Natural killer cell treated with Interleukin-12 subunit alpha and Interleukin-12 subunit beta and Interleukin-15 and Interleukin-18, amount 100 ng/mL, for 72 hours (primary cell): Measurements from ENCODE around the gene DCT. TPM values are rescaled to one million over a fixed set of nuclear protein-coding genes. Genes with fewer than 3 reads are reported as not detected.

Experiments
- ATAC-seq, 2 donors: fragments of 150-1000 bp; cut with Tn5 transposase in 1 of 2; sonication (Bioruptor Pico), chemical (Tn5 transposase) in 1 of 2; 2 replicates each; pipeline ENCODE4 v1.10.0; 2021
- DNase-seq: peaks from one replicate; pipeline ENCODE4 v3.0.0; 2022; ENCODE audit warnings: low spot score
- H3K27ac Mint-ChIP-seq, 2 donors: 1 replicate in 1 of 2; 2 replicates in 1 of 2; pipeline ENCODE4 v1.8.0; 2022; ENCODE audit warnings: mixed read lengths in 2 of 2, mild to moderate bottlenecking in 1 of 2, moderate library complexity in 1 of 2
- H3K27me3 Mint-ChIP-seq, 2 donors: 1 replicate in 1 of 2; 2 replicates in 1 of 2; pipeline ENCODE4 v1.8.0; 2022; ENCODE audit warnings: mixed read lengths in 2 of 2
- H3K36me3 Mint-ChIP-seq: one replicate; pipeline ENCODE4 v1.8.0; 2022; ENCODE audit warnings: mixed read lengths
- H3K4me1 Mint-ChIP-seq, 2 donors: 1 replicate in 1 of 2; 2 replicates in 1 of 2; pipeline ENCODE4 v1.8.0; 2022; ENCODE audit warnings: low read depth in 2 of 2, mixed read lengths in 2 of 2, mild to moderate bottlenecking in 1 of 2
- H3K4me3 Mint-ChIP-seq: one replicate; pipeline ENCODE4 v1.8.0; 2022; ENCODE audit warnings: mixed read lengths
- H3K9me3 Mint-ChIP-seq: 2 replicates; pipeline ENCODE4 v1.8.0; 2022; ENCODE audit warnings: mixed read lengths
- total RNA-seq, 2 donors: library from RNA; stranded (reverse); gene quantifications; one replicate each; pipeline ENCODE4 v1.2.3, GENCODE V29; 2022

Gene DCT
- total RNA-seq, 2 donors from 2014 or later: not detected

GRCh38 chr13:94483970-94484369 lies 4.5 kb upstream of the DCT start:
- no peak overlapping the region for H3K4me3 Mint-ChIP-seq
- no peaks in the 10 kb centered on the region for H3K9me3 Mint-ChIP-seq
- H3K27me3 Mint-ChIP-seq: peaks cover 17 to 19% of the 10 kb centered on the region in 2 donors
- ATAC-seq: no peak
- H3K36me3 Mint-ChIP-seq: no peaks in the 10 kb centered on the region
- DNase-seq: no peak
- H3K27ac Mint-ChIP-seq: no peak overlapping the region
- H3K4me1 Mint-ChIP-seq: no peaks in the 10 kb centered on the region

- no peak overlapping the region for H3K4me3 Mint-ChIP-seq
- peaks cover 7 to 14% of the 10 kb centered on the region in 2 donors for H3K27me3 Mint-ChIP-seq
- no peaks in the 10 kb centered on the region for H3K36me3 Mint-ChIP-seq
- ATAC-seq: no peak
- no peaks in the 10 kb centered on the region for H3K4me1 Mint-ChIP-seq
- H3K9me3 Mint-ChIP-seq: no peaks in the 10 kb centered on the region
- DNase-seq: no peak
- H3K27ac Mint-ChIP-seq: no peak overlapping the region
These were observed 2.5 kb upstream of the DCT start for GRCh38 chr13:94481941-94482340.

GRCh38 chr13:94480672-94481145 lies 1.2 kb upstream of the DCT start:
- no peak overlapping the region for H3K27ac Mint-ChIP-seq
- H3K27me3 Mint-ChIP-seq: peaks cover 7 to 13% of the 10 kb centered on the region in 2 donors
- no peaks in the 10 kb centered on the region for H3K9me3 Mint-ChIP-seq
- H3K4me1 Mint-ChIP-seq: no peaks in the 10 kb centered on the region
- H3K36me3 Mint-ChIP-seq: no peaks in the 10 kb centered on the region
- H3K4me3 Mint-ChIP-seq: no peak overlapping the region
- ATAC-seq (no peak), DNase-seq (no peak)

GRCh38 chr13:94478913-94479312 lies 569 bp downstream of the DCT start:
- ATAC-seq (no peak), DNase-seq (no peak)
- H3K4me1 Mint-ChIP-seq: peaks cover 0 to 2% of the 10 kb centered on the region in 2 donors
- H3K27me3 Mint-ChIP-seq: peaks cover 6 to 11% of the 10 kb centered on the region in 2 donors
- no peaks in the 10 kb centered on the region for H3K9me3 Mint-ChIP-seq
- no peaks in the 10 kb centered on the region for H3K36me3 Mint-ChIP-seq
- H3K27ac Mint-ChIP-seq: no peak overlapping the region
- H3K4me3 Mint-ChIP-seq: no peak overlapping the region

- ATAC-seq (no peak), DNase-seq (no peak)
- Mint-ChIP-seq H3K27me3 (peaks cover 13 to 19% of the 10 kb centered on the region in 2 donors), H3K36me3 (no peaks in the 10 kb centered on the region), H3K9me3 (no peaks in the 10 kb centered on the region), H3K27ac (no peak overlapping the region), H3K4me3 (no peak overlapping the region), H3K4me1 (no peaks in the 10 kb centered on the region)
These were observed 9.4 kb downstream of the DCT start for GRCh38 chr13:94470126-94470525.

- no peaks in the 10 kb centered on the region for H3K4me1 Mint-ChIP-seq
- no peak for ATAC-seq
- no peak overlapping the region for H3K4me3 Mint-ChIP-seq
- no peak overlapping the region for H3K27ac Mint-ChIP-seq
- DNase-seq: no peak
- no peaks in the 10 kb centered on the region for H3K36me3 Mint-ChIP-seq
- peaks cover 6 to 7% of the 10 kb centered on the region in 2 donors for H3K27me3 Mint-ChIP-seq
- no peaks in the 10 kb centered on the region for H3K9me3 Mint-ChIP-seq
These were observed 14.7 kb downstream of the DCT start for GRCh38 chr13:94464771-94465170.

- H3K4me3 Mint-ChIP-seq: no peak overlapping the region
- no peaks in the 10 kb centered on the region for H3K9me3 Mint-ChIP-seq
- no peak overlapping the region for H3K27ac Mint-ChIP-seq
- no peaks in the 10 kb centered on the region for H3K36me3 Mint-ChIP-seq
- DNase-seq: no peak
- H3K4me1 Mint-ChIP-seq: no peaks in the 10 kb centered on the region
- ATAC-seq: no peak
- H3K27me3 Mint-ChIP-seq: peaks cover 7% of the 10 kb centered on the region in 2 donors
These were observed 16.8 kb downstream of the DCT start for GRCh38 chr13:94462670-94463069.

GRCh38 chr13:94459116-94459515 lies 20.4 kb downstream of the DCT start:
- Mint-ChIP-seq H3K27me3 (peaks cover 0 to 6% of the 10 kb centered on the region in 2 donors), H3K27ac (no peak overlapping the region), H3K9me3 (no peaks in the 10 kb centered on the region), H3K4me1 (no peaks in the 10 kb centered on the region), H3K4me3 (no peak overlapping the region), H3K36me3 (no peaks in the 10 kb centered on the region)
- DNase-seq (no peak), ATAC-seq (no peak)

- Mint-ChIP-seq H3K9me3 (no peaks in the 10 kb centered on the region), H3K27ac (no peak overlapping the region), H3K27me3 (peaks cover 0 to 8% of the 10 kb centered on the region in 2 donors), H3K4me1 (no peaks in the 10 kb centered on the region), H3K4me3 (no peak overlapping the region), H3K36me3 (no peaks in the 10 kb centered on the region)
- ATAC-seq: no peak
- DNase-seq: no peak
These were observed 24.1 kb downstream of the DCT start for GRCh38 chr13:94455414-94455813.

GRCh38 chr13:94454906-94455305 lies 24.6 kb downstream of the DCT start:
- Mint-ChIP-seq H3K36me3 (no peaks in the 10 kb centered on the region), H3K4me3 (no peak overlapping the region), H3K27me3 (peaks cover 0 to 8% of the 10 kb centered on the region in 2 donors), H3K9me3 (no peaks in the 10 kb centered on the region), H3K27ac (no peak overlapping the region), H3K4me1 (no peaks in the 10 kb centered on the region)
- DNase-seq (no peak), ATAC-seq (no peak)

- Mint-ChIP-seq H3K9me3 (no peaks in the 10 kb centered on the region), H3K27me3 (peaks cover 0 to 8% of the 10 kb centered on the region in 2 donors), H3K36me3 (no peaks in the 10 kb centered on the region), H3K4me3 (no peak overlapping the region), H3K27ac (no peak overlapping the region), H3K4me1 (no peaks in the 10 kb centered on the region)
- no peak for ATAC-seq
- no peak for DNase-seq
These were observed 25.1 kb downstream of the DCT start for GRCh38 chr13:94454334-94454733.

GRCh38 chr13:94444826-94445225 lies 34.7 kb downstream of the DCT start:
- H3K4me3 Mint-ChIP-seq: no peak overlapping the region
- ATAC-seq (no peak), DNase-seq (no peak)
- H3K9me3 Mint-ChIP-seq: no peaks in the 10 kb centered on the region
- no peaks in the 10 kb centered on the region for H3K4me1 Mint-ChIP-seq
- H3K36me3 Mint-ChIP-seq: no peaks in the 10 kb centered on the region
- no peak overlapping the region for H3K27ac Mint-ChIP-seq
- peaks cover 0 to 6% of the 10 kb centered on the region in 2 donors for H3K27me3 Mint-ChIP-seq

- DNase-seq: no peak
These were observed 43.8 kb downstream of the DCT start for GRCh38 chr13:94435604-94436226.

GRCh38 chr13:94433055-94433961 lies 46.2 kb downstream of the DCT start:
- no peak overlapping the region for H3K4me3 Mint-ChIP-seq
- peak in 1 of 2 donors; percentile 61 for ATAC-seq
- no peak overlapping the region for H3K27ac Mint-ChIP-seq

More at GRCh38 chr13:94435604-94436226, 43.8 kb downstream of the DCT start:
- no peak for ATAC-seq
- H3K36me3 Mint-ChIP-seq: no peaks in the 10 kb centered on the region
- no peak overlapping the region for H3K27ac Mint-ChIP-seq
- peaks cover 3 to 5% of the 10 kb centered on the region in 2 donors for H3K4me1 Mint-ChIP-seq
- H3K27me3 Mint-ChIP-seq: peaks cover 0 to 16% of the 10 kb centered on the region in 2 donors
- H3K4me3 Mint-ChIP-seq: no peak overlapping the region
- H3K9me3 Mint-ChIP-seq: no peaks in the 10 kb centered on the region

More at GRCh38 chr13:94433055-94433961, 46.2 kb downstream of the DCT start:
- H3K4me1 Mint-ChIP-seq: peaks cover 3 to 5% of the 10 kb centered on the region in 2 donors
- no peaks in the 10 kb centered on the region for H3K36me3 Mint-ChIP-seq
- no peaks in the 10 kb centered on the region for H3K9me3 Mint-ChIP-seq
- DNase-seq: no peak
- peaks cover 0 to 13% of the 10 kb centered on the region in 2 donors for H3K27me3 Mint-ChIP-seq
